GM19468 (cell line): ENCODE results near the gene PGRMC2.

Experiments
- ATAC-seq: cut with Tn5 transposase; IDR thresholded peaks from one replicate; pipeline ENCODE4 v1.9.1; 2021; ENCODE audit warnings: mild to moderate bottlenecking, moderate library complexity, moderate number of reproducible peaks; ENCODE audit not compliant: unreplicated experiment; ENCODE audit errors: extremely low read depth

The PGRMC2 gene

DNA sequence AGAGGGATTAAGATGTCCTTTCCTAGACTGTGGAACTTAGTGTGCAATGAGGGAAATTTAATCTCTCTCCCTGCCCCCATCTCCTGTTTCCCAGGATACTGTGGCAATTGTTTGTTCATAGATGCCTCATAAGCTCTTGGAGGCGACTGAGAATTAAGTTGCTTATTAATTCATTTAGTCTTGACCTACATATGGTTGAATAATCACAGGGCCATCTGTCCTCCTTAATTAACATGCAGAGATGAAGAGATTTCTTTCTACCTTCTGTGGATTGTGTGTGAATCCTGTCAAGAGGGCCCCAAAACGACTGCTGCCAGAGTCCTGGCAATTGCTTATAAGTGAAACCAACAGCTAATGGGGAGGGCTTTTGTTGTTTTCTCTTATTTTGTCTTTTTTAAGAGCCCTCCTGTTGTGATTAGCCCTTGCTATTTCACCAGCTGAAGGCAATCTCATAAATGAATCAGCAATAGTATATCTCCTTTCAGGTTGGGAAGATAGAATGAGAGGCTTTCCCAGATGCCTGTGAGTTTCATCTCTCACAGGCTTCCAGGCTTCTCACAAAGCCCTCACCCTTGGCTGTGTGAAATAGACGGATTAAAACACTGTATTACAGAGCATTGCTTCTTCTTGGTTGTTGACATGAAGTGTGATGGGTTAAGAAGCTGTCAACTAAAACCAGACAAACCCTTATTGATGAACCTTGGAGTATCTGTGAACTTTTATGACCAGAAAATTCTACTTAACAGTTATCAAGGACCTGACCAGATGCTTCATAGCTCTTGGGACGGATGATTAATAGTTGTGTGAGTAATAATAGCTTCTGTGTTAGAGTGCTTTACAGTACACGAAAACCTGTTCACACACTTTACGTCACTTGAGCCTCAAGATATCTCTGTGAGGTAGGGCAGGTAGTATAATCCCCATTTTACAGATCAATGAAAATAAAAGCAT lies 58.5 kb downstream of the PGRMC2 start:
- ATAC-seq, result no peak

DNA sequence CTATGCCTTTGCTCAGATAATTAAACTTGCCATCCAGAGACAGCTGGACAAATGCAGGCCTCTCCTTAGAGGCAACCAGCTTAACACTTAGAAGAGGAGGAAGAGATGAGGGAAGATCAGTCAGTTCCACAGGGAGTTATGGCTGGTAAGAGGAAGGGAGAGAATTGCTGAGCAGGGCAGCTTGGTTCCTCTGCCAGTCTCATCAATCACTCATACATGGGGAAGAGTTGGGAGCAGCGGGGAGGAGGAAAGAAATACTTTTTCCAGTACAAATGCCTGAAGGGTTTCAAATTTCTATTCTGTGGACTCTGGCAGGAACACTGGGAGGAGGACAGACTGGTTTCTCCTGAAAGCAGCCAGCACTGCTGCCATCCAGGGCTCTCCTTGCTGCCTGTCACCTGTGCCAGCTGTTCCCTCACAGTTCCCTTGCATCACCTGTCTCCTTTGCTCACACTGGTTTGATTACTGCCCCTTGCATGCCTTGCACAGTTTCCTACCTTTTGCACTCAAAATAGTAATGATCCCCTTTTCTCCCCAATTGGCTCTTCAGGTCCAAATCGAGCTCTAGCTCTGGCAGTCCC lies 59.5 kb downstream of the PGRMC2 start:
- no peak for ATAC-seq

DNA sequence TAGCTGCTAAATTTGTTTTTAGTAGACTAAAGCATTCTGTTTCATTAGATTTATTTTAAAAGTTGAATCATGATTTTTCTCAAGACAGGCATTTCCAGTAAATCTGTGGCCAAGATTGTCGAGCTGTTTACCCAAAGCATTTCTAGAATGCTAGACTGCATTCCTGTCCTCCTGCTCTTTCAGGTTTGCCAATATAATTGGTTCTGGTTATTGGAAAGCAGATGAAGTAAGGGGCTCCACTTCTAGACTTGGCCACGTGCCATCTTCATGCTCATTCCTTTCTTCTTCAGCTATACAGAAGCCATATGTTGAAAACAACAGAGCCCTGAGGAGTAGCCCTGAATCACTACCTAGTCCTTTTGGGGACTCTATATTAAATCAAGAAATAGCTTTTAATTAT lies 62.5 kb downstream of the PGRMC2 start:
- ATAC-seq, result no peak

- no peak for ATAC-seq
These were observed 66.0 kb downstream of the PGRMC2 start for GRCh38 chr4:128221586-128221985.

- ATAC-seq, result no peak
These were observed 67.1 kb downstream of the PGRMC2 start for GRCh38 chr4:128220286-128221235.
